NCI-H774 (cell line): ENCODE data around the gene NSMCE4A.
"Not testable (repeated sequence)": the region's sequence is repeated elsewhere in the genome, so short reads cannot be mapped to it uniquely, and the experiment has no call there.

ENCODE experiments used
- DNase-seq: peaks from one replicate; lab custom pipeline; 2025; lab: John Stamatoyannopoulos, UW

The NSMCE4A gene, protein sequence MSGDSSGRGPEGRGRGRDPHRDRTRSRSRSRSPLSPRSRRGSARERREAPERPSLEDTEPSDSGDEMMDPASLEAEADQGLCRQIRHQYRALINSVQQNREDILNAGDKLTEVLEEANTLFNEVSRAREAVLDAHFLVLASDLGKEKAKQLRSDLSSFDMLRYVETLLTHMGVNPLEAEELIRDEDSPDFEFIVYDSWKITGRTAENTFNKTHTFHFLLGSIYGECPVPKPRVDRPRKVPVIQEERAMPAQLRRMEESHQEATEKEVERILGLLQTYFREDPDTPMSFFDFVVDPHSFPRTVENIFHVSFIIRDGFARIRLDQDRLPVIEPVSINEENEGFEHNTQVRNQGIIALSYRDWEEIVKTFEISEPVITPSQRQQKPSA

GRCh38 chr10:121974535-121975294, at the start of gene NSMCE4A:
TSS of gene NSMCE4A (minus strand) at chr10:121975217. CDS start at chr10:121975165, 52 bp downstream.
- DNase-seq: peak; percentile 30

- not testable (repeated sequence) for DNase-seq
Observed at GRCh38 chr10:122023257-122023656, 48.2 kb upstream of the NSMCE4A start.

- DNase-seq: no peak
Observed at GRCh38 chr10:122022276-122022675, 47.3 kb upstream of the NSMCE4A start.

DNA sequence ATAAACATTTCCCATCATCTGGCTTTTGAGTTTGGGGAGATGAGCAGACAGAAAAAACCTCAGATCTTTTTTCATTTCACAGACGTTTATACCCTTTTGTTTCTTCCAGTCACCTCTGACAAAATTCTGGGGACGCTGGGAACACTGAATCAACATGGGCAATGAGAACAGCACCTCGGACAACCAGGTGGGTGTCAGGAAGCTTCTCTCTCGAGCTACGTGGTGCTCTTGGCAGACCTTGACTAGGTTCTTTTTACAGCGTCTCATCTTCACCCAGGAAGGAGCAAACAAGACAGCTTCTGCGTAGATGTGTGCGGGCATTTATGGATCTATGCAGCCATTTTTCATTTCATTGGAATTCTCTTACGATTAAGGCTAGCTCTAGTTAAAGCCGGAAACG, 46.8 kb upstream of the NSMCE4A start:
- DNase-seq: no peak

DNA sequence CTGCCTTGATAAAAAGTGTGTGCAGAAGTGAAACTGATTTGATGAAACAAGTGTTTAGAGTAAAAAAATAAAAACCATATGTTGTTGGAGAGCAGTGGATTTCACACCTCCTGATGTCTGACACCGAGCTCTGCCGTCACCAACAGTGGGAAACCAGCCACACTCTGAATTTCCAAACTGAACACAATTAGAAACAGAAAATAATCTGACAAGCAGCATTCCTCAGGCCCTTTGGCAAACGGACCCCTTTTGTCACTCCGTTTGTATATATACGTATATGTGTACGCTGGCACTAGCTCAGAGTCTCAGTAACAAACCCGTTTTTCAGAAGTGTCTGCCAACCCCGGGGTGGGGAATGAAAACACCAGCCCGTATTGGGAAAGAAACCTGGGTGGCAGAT, 46.4 kb upstream of the NSMCE4A start:
- no peak for DNase-seq

- DNase-seq: no peak
Observed at GRCh38 chr10:122020226-122020625, 45.2 kb upstream of the NSMCE4A start.

DNA sequence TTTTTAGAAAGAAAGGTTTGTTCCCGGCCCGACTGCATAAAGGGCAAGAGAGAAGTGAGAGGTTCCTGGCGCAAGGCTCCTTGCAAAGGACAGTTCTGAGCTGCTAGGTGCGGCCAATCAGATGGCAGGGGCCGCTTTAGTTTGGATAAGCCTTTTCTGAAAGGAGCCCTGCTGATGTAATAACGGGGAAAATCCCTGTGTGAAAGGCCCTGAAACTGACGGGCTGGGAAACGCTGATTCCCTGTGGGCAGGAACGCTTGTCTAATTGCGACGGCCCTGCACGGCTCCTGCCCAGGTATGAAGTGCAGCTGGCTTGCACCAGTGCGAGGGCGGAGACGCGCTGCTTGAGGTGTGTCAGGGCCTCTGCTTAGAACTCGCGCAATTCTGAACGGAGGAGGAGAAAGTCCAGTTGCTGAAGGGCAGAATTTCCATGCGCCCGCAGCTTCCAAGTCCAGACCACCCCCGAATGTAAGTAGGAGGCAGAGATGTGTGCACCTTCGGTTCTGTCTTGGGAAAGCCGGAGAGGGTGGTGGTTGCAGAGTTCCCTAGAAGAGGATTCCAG, 44.5 kb upstream of the NSMCE4A start:
- no peak for DNase-seq

DNA sequence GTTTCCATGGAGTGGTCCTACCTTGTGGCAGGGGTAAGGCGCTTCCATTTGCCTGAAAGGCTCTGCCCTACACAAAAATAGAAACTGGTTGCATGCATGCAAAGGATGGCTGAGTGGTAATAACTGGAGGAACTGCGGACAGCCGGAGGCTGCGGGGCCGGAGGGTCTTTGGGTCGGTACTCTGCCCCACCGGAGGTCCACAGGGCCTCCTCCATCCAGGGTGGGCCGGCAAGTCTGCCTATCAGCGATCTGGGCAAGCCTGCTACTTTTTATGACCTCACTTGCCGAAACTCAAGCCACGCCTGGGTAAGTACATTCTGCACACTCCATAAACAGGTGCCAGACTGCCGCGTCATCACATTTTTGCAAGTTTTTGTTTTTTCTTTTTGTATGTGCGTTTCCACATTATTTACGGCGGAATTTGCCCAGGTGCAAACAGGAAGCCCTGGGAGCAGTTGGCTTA, 44.0 kb upstream of the NSMCE4A start:
- DNase-seq: no peak

DNA sequence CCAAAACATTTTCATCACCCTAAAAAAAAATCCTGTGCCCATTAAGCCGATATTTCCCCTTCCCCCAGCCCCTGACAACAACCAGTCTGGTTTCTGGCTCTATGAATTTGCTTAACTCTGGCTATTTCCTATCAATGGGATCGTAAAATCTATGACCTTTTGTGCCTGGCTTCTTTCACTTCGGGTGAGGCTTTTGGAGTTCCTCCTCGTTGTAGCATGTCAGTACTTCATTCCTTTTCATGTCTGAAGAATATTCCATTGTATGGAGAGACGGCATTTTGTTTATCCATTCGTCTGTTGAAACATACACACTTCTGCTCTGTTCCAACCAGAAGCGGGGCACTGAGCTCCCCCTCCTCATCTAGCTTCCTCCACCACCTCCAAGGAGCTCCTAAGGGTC, 43.5 kb upstream of the NSMCE4A start:
- DNase-seq: no peak

DNA sequence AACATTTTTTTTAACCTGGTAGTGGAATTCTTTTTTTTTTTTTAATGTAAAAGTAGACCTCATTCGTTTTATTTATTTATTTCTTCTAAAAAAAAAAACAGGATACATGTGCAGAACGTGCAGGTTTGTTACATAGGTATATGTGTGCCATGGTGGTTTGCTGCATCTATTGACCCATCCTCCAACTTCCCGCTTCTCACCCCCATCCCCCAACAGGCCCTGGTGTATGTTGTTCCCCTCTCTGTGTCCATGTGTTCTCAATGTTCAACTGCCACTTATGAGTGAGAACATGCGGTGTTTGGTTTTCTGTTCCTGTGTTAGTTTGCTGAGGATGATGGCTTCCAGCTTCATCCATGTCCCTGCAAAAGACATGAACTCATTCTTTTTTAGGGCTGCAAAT, 42.9 kb upstream of the NSMCE4A start:
- DNase-seq: not testable (repeated sequence)

- no peak for DNase-seq
Observed at GRCh38 chr10:122014652-122015248, 39.7 kb upstream of the NSMCE4A start.

DNA sequence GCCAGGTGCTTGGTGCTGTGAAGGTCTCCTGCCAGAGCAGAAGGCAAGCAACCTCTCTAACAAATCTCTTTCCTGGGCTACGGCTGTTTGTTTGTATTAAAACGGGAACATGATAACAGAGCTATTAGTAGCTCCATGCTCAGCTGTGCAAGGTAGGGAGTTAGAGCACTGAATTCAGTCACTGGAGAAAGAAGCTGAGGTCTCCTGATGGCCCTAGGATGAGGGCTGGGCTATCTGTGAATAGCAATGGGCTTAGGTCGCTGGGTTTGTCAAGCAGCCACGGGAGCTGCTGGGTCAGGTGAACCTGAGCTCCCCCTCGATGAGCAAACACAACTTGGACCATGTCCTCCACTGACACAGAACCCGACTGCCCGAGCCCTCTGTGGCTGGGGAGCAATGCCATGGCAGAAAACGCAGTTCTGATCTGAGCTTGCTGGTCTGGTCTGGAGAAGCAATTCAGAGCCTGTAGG, 38.3 kb upstream of the NSMCE4A start:
- DNase-seq: no peak

DNA sequence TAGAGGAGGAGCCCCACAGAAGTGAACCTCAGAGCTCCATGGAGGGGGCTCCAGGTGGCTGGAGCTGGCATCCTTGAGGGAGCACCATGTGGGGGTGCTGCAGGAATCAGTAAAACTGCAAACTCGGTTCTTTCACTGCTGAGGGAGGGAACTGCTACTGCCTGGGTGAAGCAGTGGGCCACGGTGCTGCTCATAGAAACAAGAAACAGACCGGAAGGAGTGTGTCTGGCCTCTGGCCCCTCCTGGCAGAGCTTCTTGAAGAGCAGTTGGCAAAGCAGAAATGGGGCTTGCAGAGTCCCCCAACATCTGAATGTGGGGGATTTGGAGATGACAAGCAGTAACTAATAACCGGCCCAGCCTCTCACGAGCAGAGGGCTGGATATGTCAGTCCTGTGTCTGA, 37.7 kb upstream of the NSMCE4A start:
- no peak for DNase-seq

DNA sequence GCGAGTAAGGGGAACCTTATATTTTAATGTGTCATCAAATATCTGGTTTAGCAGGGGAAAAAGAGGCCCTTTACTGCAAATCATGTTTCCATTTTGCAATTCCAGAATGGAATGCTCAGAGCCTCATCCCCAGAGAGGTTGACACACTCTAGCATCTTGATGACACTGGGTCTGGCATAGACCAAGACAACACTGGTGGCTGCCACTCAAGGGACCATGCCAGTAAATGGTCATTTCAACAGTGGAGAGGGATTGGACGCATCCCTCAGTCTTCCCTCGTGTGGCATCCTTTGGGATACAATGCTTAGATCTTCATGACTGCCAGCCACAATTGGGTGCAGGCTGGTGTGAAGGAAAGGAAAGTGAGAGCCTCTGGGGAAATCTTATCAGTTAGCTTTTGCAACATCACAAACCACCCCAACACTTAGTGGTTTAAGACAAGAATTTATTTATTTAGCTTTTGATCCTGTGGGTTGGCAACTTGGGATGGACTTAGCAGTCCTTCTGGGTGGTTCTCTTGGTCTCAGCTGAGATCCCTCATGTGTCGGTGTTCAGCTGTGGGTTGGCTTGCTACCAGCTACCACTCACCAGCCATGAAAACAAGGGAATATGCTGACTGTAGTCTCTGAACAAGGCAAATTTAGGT, 35.5 kb upstream of the NSMCE4A start:
- DNase-seq: no peak

DNA sequence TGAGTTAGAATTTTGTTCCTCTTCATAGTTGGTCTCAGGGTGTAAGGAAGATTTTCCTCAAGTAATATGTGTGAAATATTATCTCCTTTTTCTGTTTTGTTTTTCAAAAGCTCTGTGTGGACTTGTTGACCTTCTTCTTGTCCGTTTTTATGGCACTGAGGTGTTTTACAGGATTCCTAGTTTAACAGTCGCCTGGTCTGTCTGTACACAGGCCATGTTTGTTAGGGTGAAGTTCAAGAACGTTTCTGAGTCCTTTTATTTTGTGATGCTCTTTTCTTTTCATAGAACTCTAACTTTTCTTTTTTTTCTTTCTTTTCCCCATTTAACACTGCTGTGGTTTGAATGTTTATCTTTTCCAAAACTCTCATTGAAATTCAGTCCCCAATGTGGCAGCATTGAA, 32.4 kb upstream of the NSMCE4A start:
- DNase-seq: no peak

DNA sequence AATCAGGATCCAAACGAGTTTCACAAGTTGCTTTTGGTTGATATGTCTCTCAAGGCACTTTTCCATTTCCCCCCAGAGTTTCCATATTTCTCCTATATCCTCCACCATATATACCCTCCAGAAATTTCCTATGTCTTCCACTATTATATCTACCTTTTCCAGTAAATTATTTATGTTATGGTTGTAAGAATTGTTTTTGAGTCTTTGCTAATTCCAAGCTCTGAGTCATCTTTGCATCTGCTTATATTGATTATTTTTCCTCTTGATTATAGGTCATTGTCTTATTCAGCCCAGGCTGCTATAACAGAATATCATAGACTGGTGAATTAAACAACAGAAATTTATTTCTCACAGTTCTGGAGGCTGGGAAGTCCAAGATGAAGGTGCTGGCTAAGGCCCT, 26.7 kb upstream of the NSMCE4A start:
- DNase-seq: no peak

- DNase-seq: no peak
Observed at GRCh38 chr10:121999301-121999700, 24.3 kb upstream of the NSMCE4A start.

GRCh38 chr10:121998462-121998861, 23.4 kb upstream of the NSMCE4A start:
- no peak for DNase-seq

GRCh38 chr10:121994429-121994941, 19.5 kb upstream of the NSMCE4A start:
- no peak for DNase-seq

DNA sequence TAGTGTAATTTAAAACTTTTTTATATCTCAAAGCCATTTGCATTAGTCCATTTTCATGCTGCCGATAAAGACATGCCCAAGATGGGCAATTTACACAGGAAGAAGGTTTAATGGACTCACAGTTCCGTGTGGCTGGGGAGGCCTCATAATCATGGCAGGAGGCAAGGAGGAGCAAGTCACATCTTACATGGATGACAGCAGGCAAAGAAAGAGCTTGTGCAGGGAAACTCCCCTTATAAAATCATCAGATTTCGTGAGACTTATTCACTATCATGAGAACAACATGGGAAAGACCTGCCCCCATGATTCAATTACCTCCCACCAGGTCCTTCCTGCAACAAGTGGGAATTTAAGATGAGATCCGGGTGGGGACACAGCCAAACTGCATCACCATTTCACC, 16.7 kb upstream of the NSMCE4A start:
- not testable (repeated sequence) for DNase-seq

DNA sequence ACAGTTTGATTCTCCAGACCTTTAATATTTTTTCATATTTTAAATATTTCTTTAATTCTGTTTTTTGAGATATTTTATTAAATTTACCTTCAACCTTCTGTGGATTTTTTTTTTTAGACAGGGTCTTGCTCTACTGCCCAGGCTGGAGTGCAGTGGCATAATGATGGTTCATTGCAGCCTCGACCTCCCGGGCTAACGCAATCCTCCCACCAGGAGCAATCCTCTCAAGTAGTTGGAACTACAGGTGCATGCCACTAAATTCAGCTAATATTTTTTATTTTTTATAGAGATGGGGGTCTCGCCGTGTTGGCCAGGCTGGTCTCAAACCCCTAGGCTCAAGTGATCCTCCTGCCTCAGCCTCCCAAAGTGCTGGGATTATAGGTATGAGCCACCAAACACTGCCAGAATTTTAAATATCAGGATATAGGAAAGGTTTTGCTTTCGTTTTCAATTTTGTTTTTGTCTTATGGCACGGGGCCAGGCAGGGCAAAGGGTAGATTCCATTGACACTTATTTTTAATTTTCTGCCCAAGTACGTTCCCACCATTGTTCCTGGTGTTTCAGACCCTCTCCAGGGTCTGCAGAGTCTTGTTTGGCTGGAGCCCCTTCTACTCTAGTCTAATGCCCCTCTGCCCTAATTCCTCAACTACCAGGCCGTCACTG, 15.1 kb upstream of the NSMCE4A start:
- DNase-seq: no peak
